GM19328 (cell line): ENCODE data around the gene FIGLA.

Experiments used
- ATAC-seq: cut with Tn5 transposase; IDR thresholded peaks from one replicate; pipeline ENCODE4 v1.9.1; 2021; ENCODE audit warnings: mild to moderate bottlenecking, moderate library complexity; ENCODE audit not compliant: unreplicated experiment

The FIGLA gene, protein sequence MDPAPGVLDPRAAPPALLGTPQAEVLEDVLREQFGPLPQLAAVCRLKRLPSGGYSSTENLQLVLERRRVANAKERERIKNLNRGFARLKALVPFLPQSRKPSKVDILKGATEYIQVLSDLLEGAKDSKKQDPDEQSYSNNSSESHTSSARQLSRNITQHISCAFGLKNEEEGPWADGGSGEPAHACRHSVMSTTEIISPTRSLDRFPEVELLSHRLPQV

GRCh38 chr2:70790136-70790828 is at the start of gene FIGLA:
Gene FIGLA (minus strand): TSS chr2:70790643. CDS start chr2:70790638, 5 bp downstream.
- ATAC-seq: no peak

DNA sequence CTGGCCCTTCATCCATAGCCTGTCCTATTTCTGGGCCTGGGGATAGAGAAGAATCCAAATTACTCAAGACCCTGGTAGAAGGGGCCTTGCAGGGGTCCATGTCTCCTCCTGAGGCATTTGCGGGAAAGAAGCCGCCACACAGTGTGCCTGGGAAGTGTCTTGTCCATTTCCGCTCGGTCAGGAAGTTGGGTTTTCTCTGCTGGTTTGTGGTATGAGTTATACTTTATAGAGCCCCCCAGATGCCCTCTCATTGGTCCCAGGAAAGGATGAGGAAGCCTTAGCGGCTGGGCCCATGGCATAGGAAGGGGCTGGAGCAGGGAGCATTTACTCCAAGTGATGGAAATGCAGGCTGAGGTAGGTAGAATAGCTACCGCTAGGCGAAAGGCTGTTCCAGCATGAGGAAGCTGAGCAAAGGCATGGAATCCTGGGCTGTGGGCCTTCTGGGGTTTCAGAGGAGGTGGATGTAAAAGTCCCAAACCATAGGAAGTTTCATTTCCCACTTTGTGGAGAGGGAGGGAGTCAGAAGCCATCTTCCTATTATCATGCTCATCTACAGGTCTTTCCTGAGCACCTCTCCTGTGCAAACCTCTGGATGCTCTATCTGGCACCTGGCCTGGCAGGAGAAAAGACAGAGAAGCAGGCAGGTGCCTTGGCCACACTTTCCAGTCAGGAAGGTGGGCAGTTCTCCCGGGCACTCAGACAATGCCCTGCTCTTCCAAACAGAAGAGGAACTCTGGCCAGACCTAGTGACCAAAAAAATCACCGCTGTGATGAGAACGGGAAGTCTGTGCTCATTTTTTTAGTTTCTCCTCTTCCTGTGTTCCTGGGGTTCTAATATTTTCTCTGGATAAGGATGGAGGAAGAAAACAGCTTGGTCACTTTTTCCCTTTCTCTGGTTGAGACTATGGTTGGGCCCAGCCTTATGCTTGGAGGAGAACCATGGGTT is 47.8 kb upstream of the FIGLA start:
- no peak for ATAC-seq

DNA sequence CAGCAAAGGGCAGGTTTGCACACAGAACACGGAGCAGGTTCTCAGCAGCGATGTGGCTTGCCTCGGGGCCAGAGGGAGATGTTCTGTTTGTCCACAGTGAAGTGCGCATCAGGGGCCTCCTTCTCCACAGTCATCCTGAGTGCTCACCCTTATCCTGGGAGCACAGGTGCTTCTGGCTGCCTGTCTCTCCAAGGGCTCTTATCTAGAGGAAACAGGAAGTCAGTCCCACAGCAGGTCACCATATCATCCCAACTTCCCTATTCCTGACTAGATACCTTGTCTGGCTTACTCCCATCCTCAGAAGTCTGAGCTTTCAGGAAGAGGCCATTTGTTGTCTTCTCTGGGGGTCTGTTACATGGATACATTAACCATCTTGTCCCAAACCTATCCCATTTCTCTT is 45.2 kb upstream of the FIGLA start, which contains the start of gene CD207:
Gene CD207 (minus strand): TSS at position 174 of the 400 bp plus-strand sequence. CDS start 40 bp downstream, at position 134.
- ATAC-seq: no peak

DNA sequence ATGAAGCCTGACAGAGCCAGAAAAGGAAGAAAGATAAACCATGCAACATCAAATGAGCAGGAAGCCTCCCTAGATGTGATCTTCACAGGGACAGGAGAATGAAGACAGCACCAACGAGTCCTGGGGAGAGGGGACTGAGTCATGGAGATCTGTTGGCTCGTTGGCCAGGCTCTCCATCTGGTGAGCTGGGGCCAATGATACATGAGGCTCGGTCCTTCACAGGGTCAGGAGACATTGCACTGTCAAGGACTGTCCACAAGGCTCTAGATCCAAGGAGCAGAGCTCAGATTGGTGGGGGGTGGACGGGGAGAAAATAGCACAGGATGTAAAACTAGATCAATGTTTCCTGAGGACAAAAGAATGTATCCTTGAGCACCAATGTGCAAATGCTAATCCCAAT is 44.4 kb upstream of the FIGLA start:
- no peak for ATAC-seq

DNA sequence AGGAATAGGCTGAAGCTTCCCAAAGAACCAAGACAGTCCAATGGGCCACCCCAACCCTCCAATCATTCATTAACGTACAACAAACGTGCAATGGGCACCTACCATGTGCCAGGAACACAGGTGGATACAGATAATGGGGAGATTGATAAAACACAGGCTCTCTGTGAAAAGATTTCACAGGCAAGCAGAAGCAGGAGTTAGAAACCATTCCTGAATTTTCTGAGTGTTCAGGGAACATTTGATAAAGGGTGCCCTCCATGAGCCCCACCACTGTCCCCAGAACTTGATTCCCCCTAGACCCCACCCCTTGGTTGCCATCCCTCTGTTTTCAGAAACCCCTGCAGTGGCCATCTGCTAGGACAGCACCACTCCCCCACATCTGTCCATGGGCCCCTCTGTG is 43.7 kb upstream of the FIGLA start:
- no peak for ATAC-seq

DNA sequence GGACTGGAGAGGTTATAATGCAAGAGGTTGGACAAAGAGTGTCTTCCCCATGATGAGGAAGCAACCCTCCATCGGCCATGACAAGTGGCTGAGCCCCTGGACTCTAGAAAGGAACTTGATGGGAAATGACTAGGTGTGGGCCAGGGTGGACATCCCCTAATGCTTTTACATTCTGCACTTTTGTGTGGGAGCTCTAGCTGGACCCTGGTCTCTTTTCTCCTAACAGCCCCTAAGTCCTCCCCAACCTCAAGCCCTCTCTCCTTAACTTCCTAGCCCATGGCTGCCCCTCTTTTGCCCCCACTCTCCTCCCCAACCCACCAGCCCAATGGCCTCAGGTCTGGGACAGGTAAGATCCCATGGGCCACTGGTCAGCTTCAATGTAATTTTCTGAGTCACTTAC is 42.8 kb upstream of the FIGLA start:
- ATAC-seq: no peak

GRCh38 chr2:70832386-70832785 is 41.9 kb upstream of the FIGLA start:
- no peak for ATAC-seq

GRCh38 chr2:70831861-70832260 is 41.4 kb upstream of the FIGLA start:
- ATAC-seq: no peak

GRCh38 chr2:70830366-70830765 is 39.9 kb upstream of the FIGLA start:
- no peak for ATAC-seq

DNA sequence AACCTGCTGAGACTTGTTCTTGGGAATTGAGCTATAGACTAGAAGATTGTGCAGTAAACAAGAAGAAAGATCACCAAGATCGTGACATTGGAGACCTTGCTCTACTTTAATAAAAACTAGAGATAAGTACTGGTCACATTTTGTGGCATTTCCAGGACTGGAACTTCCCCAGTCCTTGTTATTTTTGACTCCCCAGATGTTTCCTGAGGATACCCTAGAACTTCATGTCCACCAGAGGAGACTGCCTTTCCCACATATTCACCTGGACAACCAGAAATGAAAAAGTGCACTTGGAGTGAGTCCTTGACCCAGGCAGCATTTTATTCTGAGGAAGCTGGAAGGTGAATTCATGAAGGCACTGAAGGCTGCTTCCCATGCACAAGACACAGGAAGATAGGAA is 39.5 kb upstream of the FIGLA start:
- no peak for ATAC-seq

GRCh38 chr2:70828914-70829824 is 38.7 kb upstream of the FIGLA start:
- no peak for ATAC-seq

GRCh38 chr2:70828115-70828514 is 37.7 kb upstream of the FIGLA start:
- no peak for ATAC-seq

- no peak for ATAC-seq
Observed at GRCh38 chr2:70827388-70827787, 36.9 kb upstream of the FIGLA start.

- no peak for ATAC-seq
Observed at GRCh38 chr2:70826696-70827350, 36.4 kb upstream of the FIGLA start.

DNA sequence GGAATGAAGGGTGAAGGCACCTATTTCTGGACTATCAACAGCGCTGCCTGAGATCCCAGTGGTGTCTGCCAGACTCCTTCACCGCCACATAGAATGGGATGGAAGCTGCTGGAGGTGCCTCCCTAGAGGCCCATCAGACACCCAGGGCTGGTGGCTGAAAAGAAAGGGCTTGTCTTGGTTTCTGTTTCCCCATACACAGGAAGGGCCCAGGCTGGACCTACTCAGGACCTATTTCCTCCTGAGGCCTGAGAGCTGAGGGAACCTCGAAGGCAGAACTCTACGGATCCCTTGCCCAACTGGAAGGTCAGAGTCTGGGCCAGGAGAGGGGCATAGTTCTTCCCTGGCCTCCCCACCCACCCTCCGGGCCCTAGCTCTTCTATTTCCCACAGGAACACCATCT is 32.8 kb upstream of the FIGLA start:
- no peak for ATAC-seq

- ATAC-seq: no peak
Observed at GRCh38 chr2:70822843-70823242, 32.4 kb upstream of the FIGLA start.

GRCh38 chr2:70820499-70820898 is 30.1 kb upstream of the FIGLA start, which contains the start of gene CLEC4F:
Gene CLEC4F (minus strand): TSS chr2:70820599. CDS start chr2:70820523, 76 bp downstream.
- ATAC-seq: no peak

DNA sequence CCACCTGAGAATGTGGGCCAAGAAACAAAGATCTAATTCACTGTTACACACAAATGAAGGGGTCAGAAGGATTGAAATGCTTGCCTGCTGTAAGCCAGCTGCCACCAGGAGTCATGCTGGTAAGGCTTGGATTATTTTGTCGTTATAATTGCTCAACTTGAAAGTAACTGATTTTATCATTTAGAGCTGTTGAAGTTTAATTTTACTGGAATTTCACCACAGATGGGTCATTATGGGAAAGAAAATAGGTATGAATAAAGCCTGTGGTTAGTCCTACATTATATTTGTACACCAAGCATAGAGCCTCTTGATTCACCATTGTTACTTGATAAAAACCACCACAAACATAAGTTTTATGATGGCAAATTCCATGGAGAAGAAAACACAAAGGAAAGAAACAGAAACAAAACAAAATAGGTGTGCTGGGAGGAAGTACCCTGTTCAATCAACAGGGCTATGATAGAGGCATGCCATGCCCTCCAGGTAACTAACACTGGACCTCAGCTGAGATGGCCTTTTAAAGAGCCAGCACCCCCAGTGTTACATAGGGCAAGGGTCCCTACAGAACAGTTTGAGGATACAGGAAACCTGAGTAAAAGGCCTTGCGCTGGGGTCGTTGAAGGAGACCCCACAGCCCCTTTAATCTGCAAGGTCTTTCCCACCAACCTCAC is 27.0 kb upstream of the FIGLA start:
- no peak for ATAC-seq

DNA sequence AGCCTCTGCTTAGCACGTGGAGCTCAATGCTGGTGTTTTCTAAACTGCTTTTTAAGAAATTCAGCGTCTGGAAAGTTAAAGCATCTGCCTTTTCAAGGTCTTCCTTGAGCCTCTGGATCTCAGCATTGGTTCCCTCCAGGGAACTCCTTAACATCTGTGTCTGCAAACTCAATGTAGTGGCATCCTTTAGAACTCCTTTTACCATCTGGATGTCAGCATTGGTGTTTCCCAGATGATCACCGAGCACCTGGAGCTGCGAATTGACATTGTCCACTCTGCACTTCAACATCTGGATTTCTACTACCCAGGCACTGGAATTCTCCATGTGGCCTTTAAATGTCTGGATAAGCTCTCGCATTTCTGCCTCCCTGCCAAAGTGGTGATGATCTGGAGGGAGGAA is 26.3 kb upstream of the FIGLA start:
- no peak for ATAC-seq
